KOPT-K1 (cell line): Measurements from ENCODE around the gene BUB1.
A peak's percentile ranks its signal among the peaks of the same experiment; 100 is the strongest.
"Not testable (repeated sequence)": the region's sequence is repeated elsewhere in the genome, so short reads cannot be mapped to it uniquely, and the experiment has no call there.

Experiments used
- H3K27ac ChIP-seq: fragments of 200-600 bp; sonication (generic); 2 replicates; pipeline ENCODE4 v1.5.1; 2016; ENCODE audit warnings: antibody characterized with exemption, mild to moderate bottlenecking, low read depth, low read length; ENCODE audit not compliant: poor library complexity, severe bottlenecking
- H3K36me3 ChIP-seq: fragments of 200-600 bp; sonication (generic); 2 replicates; pipeline ENCODE4 v1.5.1; 2017; ENCODE audit warnings: antibody characterized with exemption, mild to moderate bottlenecking, low read length, moderate library complexity; ENCODE audit not compliant: insufficient read depth
- H3K9me3 ChIP-seq: fragments of 200-600 bp; sonication (generic); 2 replicates; pipeline ENCODE4 v1.5.1; 2017; ENCODE audit warnings: antibody characterized with exemption, low read length, mild to moderate bottlenecking; ENCODE audit not compliant: insufficient read depth, poor library complexity, severe bottlenecking

BUB1 gene

GRCh38 chr2:110707386-110707965 lies 29.6 kb upstream of the BUB1 start:
- H3K27ac ChIP-seq = no peak overlapping the region
- H3K9me3 ChIP-seq = no peaks in the 10 kb centered on the region

GRCh38 chr2:110702514-110703380 lies 24.9 kb upstream of the BUB1 start:
- Histone ChIP-seq H3K27ac (no peak overlapping the region), H3K36me3 (no peaks in the 10 kb centered on the region), H3K9me3 (no peaks in the 10 kb centered on the region)

More at GRCh38 chr2:110707386-110707965, 29.6 kb upstream of the BUB1 start:
- no peaks in the 10 kb centered on the region for H3K36me3 ChIP-seq

GRCh38 chr2:110698253-110698652 lies 20.4 kb upstream of the BUB1 start:
- H3K27ac ChIP-seq = not testable (repeated sequence)

GRCh38 chr2:110695146-110695898 lies 17.5 kb upstream of the BUB1 start:
- H3K9me3 ChIP-seq, H3K36me3 ChIP-seq: not testable (repeated sequence)
- peak overlapping the region; percentile 44 for H3K27ac ChIP-seq

More at GRCh38 chr2:110698253-110698652, 20.4 kb upstream of the BUB1 start:
- H3K9me3 ChIP-seq, H3K36me3 ChIP-seq: not testable (repeated sequence)

GRCh38 chr2:110691612-110692258 lies 13.9 kb upstream of the BUB1 start:
- H3K27ac ChIP-seq = no peak overlapping the region
- H3K9me3 ChIP-seq = peaks cover 20% of the 10 kb centered on the region
- H3K36me3 ChIP-seq = no peaks in the 10 kb centered on the region

GRCh38 chr2:110690083-110690965 lies 12.5 kb upstream of the BUB1 start:
- no peaks in the 10 kb centered on the region for H3K36me3 ChIP-seq
- H3K9me3 ChIP-seq = peaks cover 24% of the 10 kb centered on the region
- H3K27ac ChIP-seq = no peak overlapping the region

GRCh38 chr2:110688594-110689091 lies 10.8 kb upstream of the BUB1 start:
- Histone ChIP-seq H3K27ac (no peak overlapping the region), H3K9me3 (peaks cover 24% of the 10 kb centered on the region), H3K36me3 (no peaks in the 10 kb centered on the region)

GRCh38 chr2:110687775-110688484 lies 10.1 kb upstream of the BUB1 start:
- H3K36me3 ChIP-seq, H3K27ac ChIP-seq: not testable (repeated sequence)
- peaks cover 24% of the 10 kb centered on the region for H3K9me3 ChIP-seq

GRCh38 chr2:110682872-110683271 lies 5.0 kb upstream of the BUB1 start:
- H3K27ac ChIP-seq = no peak overlapping the region
- peaks cover 16% of the 10 kb centered on the region for H3K9me3 ChIP-seq
- no peaks in the 10 kb centered on the region for H3K36me3 ChIP-seq

GRCh38 chr2:110682267-110682666 lies 4.4 kb upstream of the BUB1 start:
- H3K27ac ChIP-seq = no peak overlapping the region
- peaks cover 9% of the 10 kb centered on the region for H3K9me3 ChIP-seq
- H3K36me3 ChIP-seq = no peaks in the 10 kb centered on the region

GRCh38 chr2:110680709-110681108 lies 2.8 kb upstream of the BUB1 start:
- Histone ChIP-seq H3K36me3 (peaks cover 7% of the 10 kb centered on the region), H3K27ac (no peak overlapping the region), H3K9me3 (no peaks in the 10 kb centered on the region)

- peaks cover 16% of the 10 kb centered on the region for H3K36me3 ChIP-seq
- no peaks in the 10 kb centered on the region for H3K9me3 ChIP-seq
- peak overlapping the region; percentile 99 for H3K27ac ChIP-seq
Observed at GRCh38 chr2:110679865-110680264, 2.0 kb upstream of the BUB1 start.

GRCh38 chr2:110679337-110679707 lies 1.5 kb upstream of the BUB1 start:
- no peaks in the 10 kb centered on the region for H3K9me3 ChIP-seq
- peak overlapping the region; percentile 99 for H3K27ac ChIP-seq
- peaks cover 21% of the 10 kb centered on the region for H3K36me3 ChIP-seq
